Natural killer cell (primary cell): Measurements from ENCODE around the gene CEP89. TPM values are rescaled to one million over a fixed set of nuclear protein-coding genes. Genes with fewer than 3 reads are reported as not detected.
"Not testable (repeated sequence)": the region's sequence is repeated elsewhere in the genome, so short reads cannot be mapped to it uniquely, and the experiment has no call there.

Source experiments
- ATAC-seq, 3 donors: fragments of 150-1000 bp in 2 of 3; fragments of 200-7000 bp in 1 of 3; cut with Tn5 transposase; 1 replicate in 1 of 3; 2 replicates in 2 of 3; pipeline ENCODE4 v1.10.0; 2021; ENCODE audit warnings: mild to moderate bottlenecking in 2 of 3, moderate library complexity in 2 of 3
- DNase-seq, 2 donors: peaks; one replicate each; pipeline versions ENCODE4 v3.0.0 to v3.0.0-alpha.2; 2013 to 2021; ENCODE audit warnings: mixed read lengths in 1 of 2
- H3K27ac ChIP-seq: one replicate; pipeline ENCODE4 v1.5.1; 2013; ENCODE audit warnings: mild to moderate bottlenecking, low read length
- H3K27me3 ChIP-seq: one replicate; pipeline ENCODE4 v1.6.1; 2013; ENCODE audit warnings: low read length; ENCODE audit not compliant: control insufficient read depth, insufficient read depth
- H3K36me3 ChIP-seq: one replicate; pipeline ENCODE4 v1.6.1; 2013; ENCODE audit warnings: low read length; ENCODE audit not compliant: control insufficient read depth, insufficient read depth
- H3K4me1 ChIP-seq: one replicate; pipeline ENCODE4 v1.6.1; 2013; ENCODE audit warnings: low read length; ENCODE audit not compliant: control insufficient read depth, insufficient read depth
- H3K4me3 ChIP-seq: one replicate; pipeline ENCODE4 v1.5.1; 2013; ENCODE audit warnings: low read length
- H3K9me3 ChIP-seq: one replicate; pipeline ENCODE4 v1.6.1; 2013; ENCODE audit warnings: low read length; ENCODE audit not compliant: control insufficient read depth, insufficient read depth
- H3K27ac Mint-ChIP-seq, 2 donors: one replicate each; pipeline ENCODE4 v1.8.0; 2022; ENCODE audit warnings: mild to moderate bottlenecking in 2 of 2, mixed read lengths in 2 of 2, moderate library complexity in 1 of 2
- H3K27me3 Mint-ChIP-seq, 2 donors: one replicate each; pipeline ENCODE4 v1.8.0; 2022; ENCODE audit warnings: low read depth in 2 of 2, mixed read lengths in 2 of 2
- H3K36me3 Mint-ChIP-seq: one replicate; pipeline ENCODE4 v1.8.0; 2022; ENCODE audit warnings: mixed read lengths
- H3K4me1 Mint-ChIP-seq, 2 donors: one replicate each; pipeline ENCODE4 v1.8.0; 2022; ENCODE audit warnings: mixed read lengths in 2 of 2
- H3K4me3 Mint-ChIP-seq: one replicate; pipeline ENCODE4 v1.8.0; 2022; ENCODE audit warnings: mild to moderate bottlenecking, moderate library complexity, mixed read lengths
- H3K9me3 Mint-ChIP-seq, 2 donors: one replicate each; pipeline ENCODE4 v1.8.0; 2022; ENCODE audit warnings: mixed read lengths in 2 of 2
- CTCF ChIP-seq: fragments of 200-600 bp; IDR thresholded peaks from one replicate; pipeline ENCODE4 v1.8.0; 2022; ENCODE audit warnings: antibody characterized with exemption
- WGBS: methylation state at CpG from one replicate; pipeline ENCODE4 v1.1.7; 2013; ENCODE audit warnings: missing lambda C conversion rate; ENCODE audit not compliant: insufficient coverage; 5-methylcytosine and 5-hydroxymethylcytosine counted together
- intact Hi-C: fragments of 100-400 bp; cut with micrococcal nuclease; formaldehyde crosslinking; loops from one replicate; pipeline ENCODE4 v1.14.2; 2022
- total RNA-seq, 4 donors: library from RNA; stranded (reverse); fragments of 120-200 nt in 1 of 4; gene quantifications; one replicate each; pipeline versions ENCODE4 v1.2.3 to v1.2.4, GENCODE V29; 2013 to 2022

The CEP89 gene
- 10 to 100 TPM in 2 of 3 donors, 1 to 10 TPM in 1; 7.6 to 12.0 (median 10.3) TPM for total RNA-seq
- total RNA-seq (2013) = 9.8 TPM

GRCh38 chr19:32971715-32972540, at the start of gene CEP89, which contains the start of gene FAAP24:
CEP89 (minus strand) TSS chr19:32971958; CDS start chr19:32971874, 84 bp downstream.
FAAP24 (plus strand) TSS chr19:32972242; CDS start chr19:32973197, 955 bp downstream.
- intact Hi-C loops = loop anchor here (1.0 to 10.0 kb wide), 2 partner anchors 153 to 297 kb away; partner anchors contain the start of genes ANKRD27 and RGS9BP
- 2% methylated on average over 57 of the region's 57 CpGs for WGBS
- Histone ChIP-seq H3K27me3 (no peaks in the 10 kb centered on the region), H3K27ac (peak within 1 kb of the TSS; percentile 85), H3K4me3 (peak within 1 kb of the TSS; percentile 67), H3K36me3 (no peaks in the 10 kb centered on the region), H3K4me1 (peaks cover 14% of the 10 kb centered on the region), H3K9me3 (no peaks in the 10 kb centered on the region)
- TF ChIP-seq CTCF = no peak
- H3K27me3 Mint-ChIP-seq = no peaks in the 10 kb centered on the region
- no peaks in the 10 kb centered on the region for H3K36me3 Mint-ChIP-seq
- peak; percentile 98 to 99 (median 98) for ATAC-seq
- peak within 1 kb of the TSS; percentile 91 to 94 for H3K27ac Mint-ChIP-seq
- no peaks in the 10 kb centered on the region for H3K9me3 Mint-ChIP-seq
- peak within 1 kb of the TSS; percentile 99 for H3K4me3 Mint-ChIP-seq
- peak; percentile 97 to 99 for DNase-seq
- peaks cover 0 to 16% of the 10 kb centered on the region in 2 donors for H3K4me1 Mint-ChIP-seq

- H3K27me3 ChIP-seq, H3K27ac ChIP-seq, DNase-seq, H3K4me3 ChIP-seq, H3K27ac Mint-ChIP-seq, H3K4me1 Mint-ChIP-seq, H3K36me3 ChIP-seq, intact Hi-C loops, H3K27me3 Mint-ChIP-seq, ATAC-seq, H3K4me3 Mint-ChIP-seq, H3K36me3 Mint-ChIP-seq, H3K9me3 Mint-ChIP-seq, H3K9me3 ChIP-seq, H3K4me1 ChIP-seq: not testable (repeated sequence)
- WGBS = 91% methylated on average over 4 of the region's 4 CpGs
Observed at GRCh38 chr19:33010891-33011290, 39.1 kb upstream of the CEP89 start.

- H3K27ac Mint-ChIP-seq = no peak overlapping the region
- no peaks in the 10 kb centered on the region for H3K9me3 Mint-ChIP-seq
- no peak overlapping the region for H3K27ac ChIP-seq
- no peaks in the 10 kb centered on the region for H3K36me3 ChIP-seq
- H3K4me1 ChIP-seq = no peaks in the 10 kb centered on the region
- no peaks in the 10 kb centered on the region for H3K9me3 ChIP-seq
- H3K4me3 Mint-ChIP-seq = no peak overlapping the region
- H3K4me3 ChIP-seq = no peak overlapping the region
- H3K36me3 Mint-ChIP-seq = no peaks in the 10 kb centered on the region
- ATAC-seq = no peak
- peaks cover 0 to 4% of the 10 kb centered on the region in 2 donors for H3K27me3 Mint-ChIP-seq
- no peaks in the 10 kb centered on the region for H3K4me1 Mint-ChIP-seq
- intact Hi-C loops = no loop called here
- no peaks in the 10 kb centered on the region for H3K27me3 ChIP-seq
- DNase-seq = no peak
- WGBS = 98% methylated on average over 4 of the region's 4 CpGs
- no peak for TF ChIP-seq CTCF
Observed at GRCh38 chr19:33008738-33009137, 37.0 kb upstream of the CEP89 start.

- ATAC-seq (no peak), DNase-seq (no peak)
- no peaks in the 10 kb centered on the region for H3K9me3 ChIP-seq
- H3K27ac ChIP-seq = no peak overlapping the region
- no peaks in the 10 kb centered on the region for H3K27me3 ChIP-seq
- no peaks in the 10 kb centered on the region for H3K36me3 ChIP-seq
- 79% methylated on average over 5 of the region's 5 CpGs for WGBS
- no peak overlapping the region for H3K4me3 ChIP-seq
- no peak overlapping the region for H3K4me3 Mint-ChIP-seq
- peaks cover 4% of the 10 kb centered on the region in 2 donors for H3K4me1 Mint-ChIP-seq
- no peak for TF ChIP-seq CTCF
- H3K9me3 Mint-ChIP-seq = no peaks in the 10 kb centered on the region
- H3K4me1 ChIP-seq = no peaks in the 10 kb centered on the region
- H3K36me3 Mint-ChIP-seq = no peaks in the 10 kb centered on the region
- intact Hi-C loops = no loop called here
- no peak overlapping the region for H3K27ac Mint-ChIP-seq
- peaks cover 2 to 5% of the 10 kb centered on the region in 2 donors for H3K27me3 Mint-ChIP-seq
Observed at GRCh38 chr19:33005440-33005839, 33.7 kb upstream of the CEP89 start.

GRCh38 chr19:33003424-33004024, 31.8 kb upstream of the CEP89 start:
- H3K27ac Mint-ChIP-seq, H3K4me3 Mint-ChIP-seq, H3K36me3 Mint-ChIP-seq, H3K4me1 Mint-ChIP-seq, H3K9me3 Mint-ChIP-seq, H3K36me3 ChIP-seq, H3K27me3 ChIP-seq, DNase-seq, H3K27me3 Mint-ChIP-seq, intact Hi-C loops, ATAC-seq, H3K4me1 ChIP-seq, H3K4me3 ChIP-seq, H3K9me3 ChIP-seq, H3K27ac ChIP-seq: not testable (repeated sequence)
- WGBS = 92% methylated on average over 5 of the region's 6 CpGs
